Muscle of back (tissue), 11 donors: Measurements from ENCODE around the gene SLC7A10. TPM values are rescaled to one million over a fixed set of nuclear protein-coding genes. Genes with fewer than 3 reads are reported as not detected.
"Not testable (repeated sequence)": the region's sequence is repeated elsewhere in the genome, so short reads cannot be mapped to it uniquely, and the experiment has no call there.

Source experiments
- DNase-seq, 3 donors: peaks; one replicate each; pipeline versions ENCODE4 v3.0.0 to v3.0.0-alpha.2; 2013
- polyA plus RNA-seq, 10 donors: library from polyadenylated mRNA; unstranded; fragments of 120-200 nt; gene quantifications; one replicate each; pipeline ENCODE4 v1.2.1, GENCODE V29; 2013; ENCODE audit not compliant: insufficient read length in 10 of 10

Gene SLC7A10
- polyA plus RNA-seq, 10 donors, result 5.4 to 12.1 (median 7.9) TPM

GRCh38 chr19:33177417-33177979, 48.2 kb downstream of the SLC7A10 start:
- DNase-seq, result no peak

GRCh38 chr19:33176670-33177416, 48.8 kb downstream of the SLC7A10 start:
- DNase-seq, result peak; percentile 98 to 99 (median 98)

GRCh38 chr19:33175886-33176669, 49.6 kb downstream of the SLC7A10 start:
- peak in 1 of 3 donors; percentile 16 for DNase-seq

GRCh38 chr19:33175156-33175782, 50.4 kb downstream of the SLC7A10 start:
- DNase-seq, result no peak

- no peak for DNase-seq
Measured at GRCh38 chr19:33174186-33174585, 51.5 kb downstream of the SLC7A10 start.

GRCh38 chr19:33171916-33172359, 53.7 kb downstream of the SLC7A10 start:
- DNase-seq, result no peak

GRCh38 chr19:33171222-33171795, 54.3 kb downstream of the SLC7A10 start:
- DNase-seq, result no peak

GRCh38 chr19:33168528-33168927, 57.1 kb downstream of the SLC7A10 start:
- no peak for DNase-seq

GRCh38 chr19:33167438-33167837, 58.2 kb downstream of the SLC7A10 start:
- no peak for DNase-seq

GRCh38 chr19:33166037-33166436, 59.6 kb downstream of the SLC7A10 start:
- not testable (repeated sequence) for DNase-seq

- no peak for DNase-seq
Measured at GRCh38 chr19:33163481-33163880, 62.2 kb downstream of the SLC7A10 start.

- no peak for DNase-seq
Measured at GRCh38 chr19:33161201-33161600, 64.4 kb downstream of the SLC7A10 start.

- no peak for DNase-seq
Measured at GRCh38 chr19:33159893-33160292, 65.8 kb downstream of the SLC7A10 start.

GRCh38 chr19:33159149-33159548, 66.5 kb downstream of the SLC7A10 start:
- DNase-seq, result no peak

Other genes with a start within 250 kb of the SLC7A10 start
- gene RHPN2, start 161.0 kb downstream of the SLC7A10 start, polyA plus RNA-seq, result 1 to 10 TPM; 1.1 to 2.6 (median 1.6) TPM
- gene GPATCH1, start 144.7 kb downstream of the SLC7A10 start, polyA plus RNA-seq, result 1 to 10 TPM; 5.1 to 9.1 (median 7.8) TPM
- under 1 TPM; 0.29 to 0.71 (median 0.54) TPM for gene WDR88, start 93.7 kb downstream of the SLC7A10 start, polyA plus RNA-seq
- gene LRP3, start 31.5 kb downstream of the SLC7A10 start, polyA plus RNA-seq, result 10 to 100 TPM; 14.0 to 26.6 (median 20.6) TPM
- 10 to 100 TPM in 2 of 10 donors, 1 to 10 TPM in 8; 3.2 to 12.9 (median 4.6) TPM for gene CEBPA, start 76.7 kb upstream of the SLC7A10 start, polyA plus RNA-seq
- 10 to 100 TPM; 18.2 to 24.6 (median 20.0) TPM for gene CEBPG, start 147.9 kb upstream of the SLC7A10 start, polyA plus RNA-seq